ENCODE results near the gene TOR1B.
"Not testable (repeated sequence)": the region's sequence is repeated elsewhere in the genome, so short reads cannot be mapped to it uniquely, and the experiment has no call there.

The TOR1B gene

DNA sequence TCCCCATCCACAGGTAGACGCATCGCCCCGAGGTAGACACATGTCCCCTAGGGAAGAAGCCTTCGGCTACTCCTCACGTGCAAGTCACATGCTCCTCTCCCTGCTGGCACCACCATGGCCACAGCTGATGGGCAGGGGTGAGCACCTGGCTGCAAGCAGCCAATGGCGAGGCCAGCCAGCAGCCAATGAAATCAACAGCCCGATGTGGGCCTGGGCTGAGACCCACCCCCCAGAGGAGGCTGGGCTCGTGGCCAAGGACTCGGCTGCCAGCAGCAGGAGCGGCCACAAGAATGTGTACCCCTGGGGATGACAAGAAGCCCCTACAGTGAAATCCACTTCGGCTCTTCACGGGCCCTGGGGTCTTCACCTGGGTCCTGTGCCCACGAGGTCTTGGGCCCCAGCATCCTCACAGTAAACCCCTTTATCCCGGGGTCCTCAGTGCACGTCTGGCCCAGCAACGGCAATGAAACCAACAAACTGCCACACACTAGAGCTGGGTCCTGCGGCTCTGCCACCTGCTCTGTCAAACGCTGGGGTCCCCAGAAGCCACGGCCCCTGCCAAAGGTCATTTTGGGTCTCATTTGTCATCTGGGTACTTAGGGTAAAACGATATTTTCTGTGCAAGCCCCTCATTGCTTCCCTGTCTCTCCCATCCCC, 28.1 kb upstream of the TOR1B start:
- Histone ChIP-seq H4K20me1 (ENCODE audit: low read depth, low read length) (no peaks in the 10 kb centered on the region), H3K9ac (ENCODE audit: low read length) (no peak overlapping the region), H3K79me2 (ENCODE audit: insufficient read depth, low read length) (no peaks in the 10 kb centered on the region), H3K9me3 (ENCODE audit: insufficient read depth, low read length) (no peaks in the 10 kb centered on the region), H3K36me3 (ENCODE audit: low read length) (no peaks in the 10 kb centered on the region), H3K4me2 (ENCODE audit: low read depth, low read length, poor library complexity, severe bottlenecking) (no peak overlapping the region), H3K27me3 (ENCODE audit: low read length) (no peaks in the 10 kb centered on the region), H3F3A (ENCODE audit: insufficient read depth) (no peaks in the 10 kb centered on the region), H2AFZ (ENCODE audit: low read depth, low read length, severe bottlenecking) (no peak overlapping the region), H3K9me2 (replicated peaks; ENCODE audit: insufficient read depth, low read length) (no peaks in the 10 kb centered on the region), H3K27ac (ENCODE audit: low read depth, low read length) (no peak overlapping the region), H3K4me3 (ENCODE audit: insufficient read depth, low read length, poor library complexity, severe bottlenecking) (no peak overlapping the region)
- TF ChIP-seq EZH2phosphoT487 (conservative IDR thresholded peaks at IDR 0.05; ENCODE audit: low read length) = no peak
- TF ChIP-seq, protein P1, sequence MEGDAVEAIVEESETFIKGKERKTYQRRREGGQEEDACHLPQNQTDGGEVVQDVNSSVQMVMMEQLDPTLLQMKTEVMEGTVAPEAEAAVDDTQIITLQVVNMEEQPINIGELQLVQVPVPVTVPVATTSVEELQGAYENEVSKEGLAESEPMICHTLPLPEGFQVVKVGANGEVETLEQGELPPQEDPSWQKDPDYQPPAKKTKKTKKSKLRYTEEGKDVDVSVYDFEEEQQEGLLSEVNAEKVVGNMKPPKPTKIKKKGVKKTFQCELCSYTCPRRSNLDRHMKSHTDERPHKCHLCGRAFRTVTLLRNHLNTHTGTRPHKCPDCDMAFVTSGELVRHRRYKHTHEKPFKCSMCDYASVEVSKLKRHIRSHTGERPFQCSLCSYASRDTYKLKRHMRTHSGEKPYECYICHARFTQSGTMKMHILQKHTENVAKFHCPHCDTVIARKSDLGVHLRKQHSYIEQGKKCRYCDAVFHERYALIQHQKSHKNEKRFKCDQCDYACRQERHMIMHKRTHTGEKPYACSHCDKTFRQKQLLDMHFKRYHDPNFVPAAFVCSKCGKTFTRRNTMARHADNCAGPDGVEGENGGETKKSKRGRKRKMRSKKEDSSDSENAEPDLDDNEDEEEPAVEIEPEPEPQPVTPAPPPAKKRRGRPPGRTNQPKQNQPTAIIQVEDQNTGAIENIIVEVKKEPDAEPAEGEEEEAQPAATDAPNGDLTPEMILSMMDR (IDR thresholded peaks at IDR 0.05; ENCODE audit: insufficient read depth, low read length, poor library complexity, severe bottlenecking) = no peak

DNA sequence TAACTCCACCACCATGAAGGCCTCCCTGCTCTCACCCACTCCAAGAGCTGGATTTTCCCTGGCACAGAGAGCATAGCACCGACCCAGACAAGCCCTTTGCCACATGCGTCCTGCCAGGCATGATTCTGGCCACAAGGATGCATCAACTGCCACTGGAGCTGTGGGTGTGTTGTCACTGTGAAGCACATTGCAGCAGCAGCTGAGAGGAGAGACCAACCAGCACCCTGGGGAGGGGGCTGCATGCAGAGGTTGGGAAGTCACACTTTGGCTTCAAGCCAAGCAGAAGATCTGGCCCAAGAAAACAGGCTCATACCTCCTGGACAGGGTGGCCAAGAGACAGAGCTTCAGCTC, 27.6 kb upstream of the TOR1B start:
- no peak overlapping the region for H3K27ac ChIP-seq (ENCODE audit: low read depth, low read length)
- no peak for TF ChIP-seq EZH2phosphoT487 (conservative IDR thresholded peaks at IDR 0.05; ENCODE audit: low read length)
- TF ChIP-seq, protein P1 (IDR thresholded peaks at IDR 0.05; ENCODE audit: insufficient read depth, low read length, poor library complexity, severe bottlenecking) = no peak
- H3K9me3 ChIP-seq (ENCODE audit: insufficient read depth, low read length) = no peaks in the 10 kb centered on the region
- no peak overlapping the region for H3K9ac ChIP-seq (ENCODE audit: low read length)
- H3K4me3 ChIP-seq (ENCODE audit: insufficient read depth, low read length, poor library complexity, severe bottlenecking) = no peak overlapping the region
- no peaks in the 10 kb centered on the region for H3K36me3 ChIP-seq (ENCODE audit: low read length)
- no peaks in the 10 kb centered on the region for H3F3A ChIP-seq (ENCODE audit: insufficient read depth)
- no peaks in the 10 kb centered on the region for H3K27me3 ChIP-seq (ENCODE audit: low read length)
- no peaks in the 10 kb centered on the region for H3K9me2 ChIP-seq (replicated peaks; ENCODE audit: insufficient read depth, low read length)
- no peaks in the 10 kb centered on the region for H4K20me1 ChIP-seq (ENCODE audit: low read depth, low read length)
- no peaks in the 10 kb centered on the region for H3K79me2 ChIP-seq (ENCODE audit: insufficient read depth, low read length)
- no peak overlapping the region for H3K4me2 ChIP-seq (ENCODE audit: low read depth, low read length, poor library complexity, severe bottlenecking)
- H2AFZ ChIP-seq (ENCODE audit: low read depth, low read length, severe bottlenecking) = no peak overlapping the region

DNA sequence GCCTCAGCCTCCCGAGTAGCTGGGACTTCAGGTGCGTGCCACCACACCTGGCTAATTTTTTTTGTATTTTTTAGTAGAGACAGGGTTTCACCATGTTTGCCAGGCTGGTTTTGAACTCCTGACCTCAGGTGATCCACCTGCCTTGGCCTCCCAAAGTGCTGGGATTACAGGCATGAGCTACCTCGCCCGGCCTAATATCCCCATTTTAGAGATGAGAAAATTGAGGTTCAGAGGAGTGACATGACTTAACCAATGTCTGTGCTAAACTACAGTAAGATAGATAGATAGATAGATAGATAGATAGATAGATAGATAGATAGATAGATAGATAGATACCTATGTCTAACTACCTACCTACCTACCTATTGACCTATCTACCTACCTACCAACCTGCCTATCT, 26.9 kb upstream of the TOR1B start:
- not testable (repeated sequence) for H3F3A ChIP-seq (ENCODE audit: insufficient read depth); H2AFZ ChIP-seq (ENCODE audit: low read depth, low read length, severe bottlenecking); H3K9me2 ChIP-seq (replicated peaks; ENCODE audit: insufficient read depth, low read length); H3K4me2 ChIP-seq (ENCODE audit: low read depth, low read length, poor library complexity, severe bottlenecking); H3K79me2 ChIP-seq (ENCODE audit: insufficient read depth, low read length); H3K4me3 ChIP-seq (ENCODE audit: insufficient read depth, low read length, poor library complexity, severe bottlenecking); H4K20me1 ChIP-seq (ENCODE audit: low read depth, low read length); H3K9me3 ChIP-seq (ENCODE audit: insufficient read depth, low read length); H3K27ac ChIP-seq (ENCODE audit: low read depth, low read length); H3K9ac ChIP-seq (ENCODE audit: low read length); H3K36me3 ChIP-seq (ENCODE audit: low read length); H3K27me3 ChIP-seq (ENCODE audit: low read length)

DNA sequence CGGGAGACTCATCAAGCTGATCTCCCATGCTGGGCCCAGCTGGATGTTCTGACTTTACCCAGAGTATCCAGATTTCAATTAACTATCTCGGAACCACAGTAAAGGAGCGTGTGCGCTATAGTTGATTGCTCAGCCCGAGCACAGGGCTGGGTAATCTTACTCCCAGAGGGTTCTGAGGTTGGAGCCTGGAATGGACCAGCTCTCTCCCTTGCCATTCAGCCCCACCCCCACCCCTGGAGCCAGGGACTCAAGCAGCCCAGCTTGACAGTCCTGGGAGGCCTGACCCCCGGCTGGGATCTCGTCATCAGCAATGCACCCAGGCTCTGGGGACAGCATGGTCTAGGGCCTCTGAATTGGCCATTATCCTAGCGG, 26.4 kb upstream of the TOR1B start:
- Histone ChIP-seq H3K36me3 (ENCODE audit: low read length) (no peaks in the 10 kb centered on the region), H3K9ac (ENCODE audit: low read length) (no peak overlapping the region), H3K9me2 (replicated peaks; ENCODE audit: insufficient read depth, low read length) (no peaks in the 10 kb centered on the region), H3K9me3 (ENCODE audit: insufficient read depth, low read length) (no peaks in the 10 kb centered on the region), H3K27ac (ENCODE audit: low read depth, low read length) (no peak overlapping the region), H3K4me3 (ENCODE audit: insufficient read depth, low read length, poor library complexity, severe bottlenecking) (no peak overlapping the region), H3F3A (ENCODE audit: insufficient read depth) (no peaks in the 10 kb centered on the region), H3K4me2 (ENCODE audit: low read depth, low read length, poor library complexity, severe bottlenecking) (no peak overlapping the region), H4K20me1 (ENCODE audit: low read depth, low read length) (no peaks in the 10 kb centered on the region), H3K79me2 (ENCODE audit: insufficient read depth, low read length) (no peaks in the 10 kb centered on the region), H3K27me3 (ENCODE audit: low read length) (no peaks in the 10 kb centered on the region), H2AFZ (ENCODE audit: low read depth, low read length, severe bottlenecking) (no peak overlapping the region)
- no peak for TF ChIP-seq EZH2phosphoT487 (conservative IDR thresholded peaks at IDR 0.05; ENCODE audit: low read length)
- TF ChIP-seq, protein P1 (IDR thresholded peaks at IDR 0.05; ENCODE audit: insufficient read depth, low read length, poor library complexity, severe bottlenecking) = no peak
